D721Med (cell line): ENCODE data around the gene ZNHIT2.

ENCODE experiments used
- DNase-seq: peaks from one replicate; pipeline ENCODE4 v3.0.0; 2011; ENCODE audit warnings: low spot score; ENCODE audit not compliant: insufficient read length
- FAIRE-seq: peaks from 2 replicates; lab custom pipeline; 2011; peaks lifted over from hg19 to GRCh38; lab: Jason Lieb, UNC
- TF ChIP-seq, protein P1 (sequence below): IDR thresholded peaks from 2 replicates; pipeline ENCODE4 v1.5.1; 2012; ENCODE audit warnings: mild to moderate bottlenecking, control low read depth; ENCODE audit not compliant: insufficient read depth; ENCODE audit errors: missing control alignments

Gene ZNHIT2

DNA sequence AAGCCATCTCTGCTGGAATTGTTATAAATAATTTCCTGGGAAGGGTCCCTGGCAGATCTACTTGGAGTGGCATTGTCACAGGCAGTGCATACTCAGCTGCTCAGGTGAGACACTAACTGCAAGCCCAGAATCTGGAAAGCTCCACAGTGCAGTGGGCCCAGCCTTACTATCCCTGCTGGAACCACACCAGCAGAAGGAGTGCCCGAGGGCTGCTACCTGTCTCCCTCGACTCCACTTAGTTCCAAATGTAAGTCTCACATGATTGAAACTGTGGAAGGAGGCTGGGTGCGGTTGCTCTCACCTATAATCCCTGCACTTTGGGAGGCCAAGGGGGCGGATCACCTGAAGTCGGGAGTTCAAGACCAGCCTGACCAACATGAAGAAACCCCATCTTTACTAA, 31.2 kb upstream of the ZNHIT2 start:
- FAIRE-seq (no peak), DNase-seq (no peak)
- TF ChIP-seq, protein P1, sequence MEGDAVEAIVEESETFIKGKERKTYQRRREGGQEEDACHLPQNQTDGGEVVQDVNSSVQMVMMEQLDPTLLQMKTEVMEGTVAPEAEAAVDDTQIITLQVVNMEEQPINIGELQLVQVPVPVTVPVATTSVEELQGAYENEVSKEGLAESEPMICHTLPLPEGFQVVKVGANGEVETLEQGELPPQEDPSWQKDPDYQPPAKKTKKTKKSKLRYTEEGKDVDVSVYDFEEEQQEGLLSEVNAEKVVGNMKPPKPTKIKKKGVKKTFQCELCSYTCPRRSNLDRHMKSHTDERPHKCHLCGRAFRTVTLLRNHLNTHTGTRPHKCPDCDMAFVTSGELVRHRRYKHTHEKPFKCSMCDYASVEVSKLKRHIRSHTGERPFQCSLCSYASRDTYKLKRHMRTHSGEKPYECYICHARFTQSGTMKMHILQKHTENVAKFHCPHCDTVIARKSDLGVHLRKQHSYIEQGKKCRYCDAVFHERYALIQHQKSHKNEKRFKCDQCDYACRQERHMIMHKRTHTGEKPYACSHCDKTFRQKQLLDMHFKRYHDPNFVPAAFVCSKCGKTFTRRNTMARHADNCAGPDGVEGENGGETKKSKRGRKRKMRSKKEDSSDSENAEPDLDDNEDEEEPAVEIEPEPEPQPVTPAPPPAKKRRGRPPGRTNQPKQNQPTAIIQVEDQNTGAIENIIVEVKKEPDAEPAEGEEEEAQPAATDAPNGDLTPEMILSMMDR: no peak

DNA sequence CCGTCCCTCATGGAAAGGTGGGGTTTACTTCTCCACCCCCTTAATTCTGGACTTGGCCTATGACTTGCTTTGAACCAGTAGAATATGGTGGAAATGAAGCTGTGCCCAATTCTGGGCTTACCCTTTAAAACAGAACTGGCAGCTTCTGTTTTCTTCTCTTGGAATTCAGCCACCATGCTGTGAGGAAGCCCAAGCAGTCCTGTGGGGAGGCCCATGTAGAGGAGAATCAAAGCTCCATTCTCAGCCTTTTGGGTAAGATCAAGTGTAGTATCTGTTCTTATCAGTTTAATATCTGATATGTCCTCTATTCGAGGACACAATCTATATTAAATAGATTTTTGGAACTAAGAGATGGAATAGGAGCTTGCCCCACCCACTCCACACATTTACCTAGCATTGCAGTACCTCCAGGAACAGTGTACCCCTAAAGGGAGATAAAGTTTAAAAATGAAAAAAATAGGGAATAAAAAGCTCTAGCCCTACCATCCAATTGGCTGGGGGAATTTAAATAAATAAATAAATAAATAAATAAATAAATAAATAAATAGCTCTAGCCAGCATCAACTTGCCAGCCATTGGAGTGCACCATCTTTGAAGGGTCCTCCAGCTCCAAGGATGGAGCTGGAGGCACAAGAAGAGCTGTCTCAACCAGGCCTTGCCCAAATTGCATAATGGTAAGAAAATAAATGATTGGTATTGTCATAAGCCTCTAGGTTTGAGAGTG, 30.0 kb upstream of the ZNHIT2 start:
- TF ChIP-seq, protein P1: no peak
- DNase-seq (no peak), FAIRE-seq (no peak)

DNA sequence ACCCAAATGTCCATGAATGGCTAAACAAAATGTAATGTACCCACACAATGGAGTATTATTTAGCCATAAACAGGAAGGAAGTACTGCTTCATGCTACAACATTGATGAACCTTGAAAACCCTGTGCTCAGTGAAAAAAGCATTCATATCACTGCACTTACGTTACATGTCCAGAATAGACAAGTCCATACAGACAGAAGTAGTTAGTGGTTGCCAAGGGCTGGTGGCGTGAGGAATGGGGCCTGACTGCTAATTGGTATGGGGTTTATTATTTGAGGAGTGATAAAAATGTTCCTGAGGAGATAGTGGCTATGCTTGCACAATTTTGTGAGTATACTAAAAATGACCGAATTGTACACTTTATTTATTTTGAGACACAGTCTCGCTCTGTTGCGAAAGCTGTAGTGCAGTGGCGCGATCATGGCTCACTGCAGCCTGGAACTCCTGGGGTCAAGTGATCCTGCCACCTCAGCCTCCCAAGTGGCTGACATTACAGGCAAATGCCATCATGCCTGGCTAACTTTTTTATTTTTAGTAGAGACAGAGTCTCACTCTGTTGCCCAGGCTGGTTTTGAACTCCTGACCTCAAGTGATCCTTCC, 24.5 kb upstream of the ZNHIT2 start:
- DNase-seq (no peak), FAIRE-seq (no peak)
- TF ChIP-seq, protein P1: no peak

DNA sequence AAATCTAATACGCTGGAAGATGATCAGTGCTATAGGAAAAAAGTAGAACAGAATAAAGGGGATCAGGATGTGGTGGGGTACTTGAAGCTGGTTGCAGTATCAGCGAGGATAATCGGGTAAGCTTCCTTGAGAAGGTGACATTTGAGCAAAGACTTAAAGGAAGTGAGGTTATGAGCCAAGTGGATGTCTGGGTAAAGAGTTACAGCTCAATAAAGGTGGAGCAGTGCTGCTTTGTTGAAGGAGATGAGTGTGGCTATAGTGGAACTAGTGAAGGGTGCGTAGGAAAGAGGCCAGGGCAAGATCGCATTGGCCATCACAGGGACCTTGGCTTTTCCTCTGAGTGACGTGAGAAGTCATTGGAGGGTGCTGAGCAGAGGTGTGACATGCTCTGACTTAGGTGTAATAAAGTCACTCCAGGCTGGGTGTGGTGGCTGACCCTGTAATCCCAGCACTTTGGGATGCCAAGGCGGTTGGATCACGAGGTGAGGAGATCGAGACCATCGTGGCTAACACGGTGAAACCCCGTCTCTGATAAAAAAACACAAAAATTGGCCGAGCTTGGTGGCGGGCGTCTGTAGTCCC, 19.1 kb upstream of the ZNHIT2 start:
- TF ChIP-seq, protein P1: no peak
- no peak for DNase-seq
- FAIRE-seq: no peak

DNA sequence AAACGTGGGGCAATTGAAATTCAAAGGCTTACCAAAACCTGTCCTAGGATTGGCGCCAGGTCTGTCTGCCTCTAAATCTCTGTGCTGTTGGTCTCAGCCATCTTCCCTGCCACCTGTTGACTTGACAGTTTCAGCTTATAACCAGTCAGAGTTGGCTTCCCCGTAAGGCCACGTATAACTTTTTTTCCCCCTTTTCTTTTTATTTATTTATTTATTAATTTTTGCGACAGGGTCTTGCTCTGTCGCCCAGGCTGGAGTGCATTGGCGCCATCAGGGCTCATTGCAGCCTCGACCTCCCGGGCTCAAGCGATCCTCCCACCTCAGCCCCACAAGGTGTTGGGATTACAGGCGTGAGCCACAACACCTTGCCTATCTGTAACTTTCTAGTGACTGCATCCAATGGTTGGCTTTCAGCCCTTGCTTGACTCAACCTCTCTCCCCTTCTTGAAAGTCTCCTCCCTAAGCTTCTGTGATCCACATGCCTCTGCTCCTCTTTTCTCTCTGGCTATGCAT, 18.2 kb upstream of the ZNHIT2 start:
- FAIRE-seq: no peak
- TF ChIP-seq, protein P1: no peak
- DNase-seq: no peak

DNA sequence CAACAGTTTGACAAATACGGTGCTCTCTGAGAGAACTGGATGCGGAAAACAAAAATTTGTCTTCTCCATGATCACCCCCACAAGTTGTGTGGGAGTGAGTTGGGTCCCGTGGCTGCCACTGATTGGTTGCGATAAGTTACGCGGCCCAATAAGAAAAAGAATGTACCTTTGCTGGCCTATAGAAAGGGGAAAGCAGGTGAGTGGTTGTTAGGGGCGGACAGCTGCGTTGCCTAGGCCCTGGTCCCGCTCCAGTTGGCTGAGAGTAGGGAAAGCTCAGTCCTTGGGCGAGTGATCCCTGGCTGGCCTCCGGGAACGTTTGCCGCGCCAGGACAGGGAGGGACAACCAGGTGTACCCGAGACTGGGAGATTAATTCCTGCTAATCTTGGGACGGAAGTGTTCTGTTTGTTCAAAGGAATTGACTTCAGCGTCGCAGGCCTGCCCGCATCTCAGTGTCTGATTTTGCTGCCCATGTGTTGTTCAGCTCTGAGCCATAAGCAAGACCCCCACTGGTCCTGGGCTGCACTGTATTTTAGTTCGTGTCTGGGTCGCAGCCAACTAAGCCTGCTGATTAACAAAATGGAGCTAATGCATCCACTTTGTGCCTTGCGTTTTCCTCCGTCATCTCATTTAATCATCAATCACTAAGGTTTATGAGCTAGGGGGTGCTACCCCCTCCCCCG, 17.6 kb upstream of the ZNHIT2 start:
- FAIRE-seq (peak; percentile 38), DNase-seq (peak; percentile 92)
- TF ChIP-seq, protein P1: no peak
